Hepatocyte (in vitro differentiated cells): ENCODE measurements around the gene MRPL19. TPM values are rescaled to one million over a fixed set of nuclear protein-coding genes. Genes with fewer than 3 reads are reported as not detected.

Experiments used
- DNase-seq: peaks from one replicate; pipeline ENCODE4 v3.0.0-alpha.2; 2016; ENCODE audit warnings: low spot score
- H2AFZ ChIP-seq: fragments of 200-600 bp; sonication (generic); 2 replicates; pipeline ENCODE4 v1.6.0; 2016; ENCODE audit warnings: antibody characterized with exemption, mild to moderate bottlenecking
- H3K27ac ChIP-seq: fragments of 200-600 bp; sonication (generic); 2 replicates; pipeline ENCODE4 v1.5.1; 2016; ENCODE audit warnings: mild to moderate bottlenecking
- H3K27me3 ChIP-seq: fragments of 200-600 bp; sonication (generic); 2 replicates; pipeline ENCODE4 v1.6.1; 2016
- H3K36me3 ChIP-seq: fragments of 200-600 bp; sonication (generic); replicated peaks from 2 replicates; pipeline ENCODE4 v1.5.1; 2016; ENCODE audit warnings: low read depth; ENCODE audit not compliant: insufficient read depth
- H3K4me1 ChIP-seq: fragments of 200-600 bp; sonication (generic); 2 replicates; pipeline ENCODE4 v1.5.1; 2016; ENCODE audit warnings: mild to moderate bottlenecking, moderate library complexity; ENCODE audit not compliant: insufficient read depth
- H3K4me2 ChIP-seq: fragments of 200-600 bp; sonication (generic); 2 replicates; pipeline ENCODE4 v1.6.0; 2016
- H3K4me3 ChIP-seq: fragments of 200-600 bp; sonication (generic); 2 replicates; pipeline ENCODE4 v1.5.1; 2016; ENCODE audit warnings: mild to moderate bottlenecking
- H3K79me2 ChIP-seq: fragments of 200-600 bp; sonication (generic); 2 replicates; pipeline ENCODE4 v1.6.0; 2017; ENCODE audit warnings: mild to moderate bottlenecking
- H3K9me2 ChIP-seq: fragments of 200-600 bp; sonication (generic); replicated peaks from 2 replicates; pipeline ENCODE4 v1.6.0; 2017; ENCODE audit warnings: mild to moderate bottlenecking; ENCODE audit not compliant: insufficient read depth
- H3K9me3 ChIP-seq: fragments of 200-600 bp; sonication (generic); 2 replicates; pipeline ENCODE4 v1.5.1; 2016; ENCODE audit warnings: low read depth, mild to moderate bottlenecking
- H4K20me1 ChIP-seq: fragments of 200-600 bp; sonication (generic); 2 replicates; pipeline ENCODE4 v1.6.0; 2016; ENCODE audit warnings: mild to moderate bottlenecking; ENCODE audit not compliant: insufficient read depth, poor library complexity, severe bottlenecking
- CTCF ChIP-seq: fragments of 200-600 bp; sonication (generic); IDR thresholded peaks from 2 replicates; pipeline ENCODE4 v1.5.1; 2016; ENCODE audit warnings: antibody characterized with exemption, mild to moderate bottlenecking; ENCODE audit not compliant: poor library complexity
- EZH2 ChIP-seq: fragments of 200-600 bp; sonication (generic); IDR thresholded peaks from 2 replicates; pipeline ENCODE4 v1.6.1; 2016; ENCODE audit warnings: antibody characterized with exemption, mild to moderate bottlenecking, borderline replicate concordance
- EZH2phosphoT487 ChIP-seq: fragments of 200-600 bp; sonication (generic); IDR thresholded peaks from one replicate; pipeline ENCODE4 v1.6.1; 2018; ENCODE audit warnings: antibody characterized with exemption, mild to moderate bottlenecking, low read depth, moderate library complexity; ENCODE audit not compliant: unreplicated experiment, severe bottlenecking
- WGBS: methylation state at CpG from one replicate; pipeline ENCODE4 v1.1.6; 2016; ENCODE audit warnings: low lambda C conversion rate; ENCODE audit errors: missing lambda C conversion rate; 5-methylcytosine and 5-hydroxymethylcytosine counted together
- polyA plus RNA-seq: library from polyadenylated mRNA; unstranded; fragments of >200 nt; fragmentation: Nextera tagmentation; extraction: Ambion mirVana; gene quantifications from 2 replicates; pipeline ENCODE4 v1.2.1, GENCODE V29; 2016
- total RNA-seq: library from RNA; depleted of rRNA; stranded (reverse); fragments of >200 nt; gene quantifications from 2 replicates; pipeline ENCODE4 v1.2.3, GENCODE V29; 2014

Gene MRPL19
- total and polyA plus RNA-seq, 2 experiments from 2014 or later: 47.9 to 68.7 TPM

GRCh38 chr2:75719616-75720015, 73.0 kb downstream of the MRPL19 start:
- no peaks in the 10 kb centered on the region for H3K36me3 ChIP-seq
- TF ChIP-seq CTCF (no peak), EZH2 (no peak), EZH2phosphoT487 (no peak)
- no peaks in the 10 kb centered on the region for H3K9me2 ChIP-seq
- no peaks in the 10 kb centered on the region for H3K27me3 ChIP-seq
- H3K9me3 ChIP-seq: no peaks in the 10 kb centered on the region
- no peaks in the 10 kb centered on the region for H4K20me1 ChIP-seq
- H3K4me3 ChIP-seq: no peak overlapping the region
- H2AFZ ChIP-seq: no peak overlapping the region
- no peaks in the 10 kb centered on the region for H3K79me2 ChIP-seq
- no peak for DNase-seq
- WGBS: 93% methylated on average over 1 of the region's 1 CpG
- no peak overlapping the region for H3K4me2 ChIP-seq
- no peak overlapping the region for H3K27ac ChIP-seq
- H3K4me1 ChIP-seq: no peaks in the 10 kb centered on the region

- Histone ChIP-seq H3K27me3 (no peaks in the 10 kb centered on the region), H3K4me1 (no peaks in the 10 kb centered on the region), H4K20me1 (no peaks in the 10 kb centered on the region), H3K79me2 (no peaks in the 10 kb centered on the region), H3K4me3 (no peak overlapping the region), H3K9me2 (no peaks in the 10 kb centered on the region), H3K36me3 (no peaks in the 10 kb centered on the region), H3K4me2 (no peak overlapping the region), H2AFZ (no peak overlapping the region), H3K27ac (no peak overlapping the region), H3K9me3 (no peaks in the 10 kb centered on the region)
- no peak for TF ChIP-seq EZH2phosphoT487
- TF ChIP-seq EZH2: no peak
- TF ChIP-seq CTCF: no peak
- 82% methylated on average over 1 of the region's 1 CpG for WGBS
- DNase-seq: no peak
Observed at GRCh38 chr2:75720525-75720924, 73.9 kb downstream of the MRPL19 start.

- no peak for DNase-seq
- Histone ChIP-seq H3K4me3 (no peak overlapping the region), H3K27me3 (no peaks in the 10 kb centered on the region), H3K79me2 (no peaks in the 10 kb centered on the region), H3K4me2 (no peak overlapping the region), H3K36me3 (no peaks in the 10 kb centered on the region), H3K27ac (no peak overlapping the region), H3K4me1 (no peaks in the 10 kb centered on the region), H3K9me2 (no peaks in the 10 kb centered on the region), H4K20me1 (no peaks in the 10 kb centered on the region), H2AFZ (no peak overlapping the region), H3K9me3 (no peaks in the 10 kb centered on the region)
- no peak for TF ChIP-seq EZH2
- TF ChIP-seq EZH2phosphoT487: no peak
- no peak for TF ChIP-seq CTCF
Observed at GRCh38 chr2:75722687-75723086, 76.1 kb downstream of the MRPL19 start.
